CD4-positive, CD25-positive, alpha-beta regulatory T cell (primary cell): ENCODE data around the gene AGBL4. TPM values are rescaled to one million over a fixed set of nuclear protein-coding genes. Genes with fewer than 3 reads are reported as not detected.

Experiments
- ATAC-seq, 2 donors: fragments of 150-1000 bp; cut with Tn5 transposase; one replicate each; pipeline ENCODE4 v1.10.0; 2021; ENCODE audit warnings: low read depth in 2 of 2, moderate number of reproducible peaks in 2 of 2, moderate library complexity in 1 of 2
- DNase-seq, 3 donors: peaks; one replicate each; pipeline versions ENCODE4 v3.0.0 to v3.0.0-alpha.2; 2012 to 2022; ENCODE audit warnings: mixed read lengths in 1 of 3
- H3K27ac ChIP-seq: one replicate; pipeline ENCODE4 v1.7.0; 2013; ENCODE audit warnings: mild to moderate bottlenecking, low read length; ENCODE audit not compliant: insufficient read depth, poor library complexity, severe bottlenecking
- H3K27me3 ChIP-seq: one replicate; pipeline ENCODE4 v1.7.0; 2013; ENCODE audit warnings: low read length; ENCODE audit not compliant: control insufficient read depth, insufficient read depth
- H3K36me3 ChIP-seq: one replicate; pipeline ENCODE4 v1.7.0; 2013; ENCODE audit warnings: mild to moderate bottlenecking, low read length, moderate library complexity; ENCODE audit not compliant: control insufficient read depth, insufficient read depth
- H3K4me1 ChIP-seq: 2 replicates; pipeline ENCODE4 v1.7.0; 2013; ENCODE audit warnings: mild to moderate bottlenecking, low read length; ENCODE audit not compliant: insufficient read depth, control insufficient read depth, poor library complexity, severe bottlenecking
- H3K4me3 ChIP-seq: one replicate; pipeline ENCODE4 v1.7.0; 2013; ENCODE audit warnings: low read depth, mild to moderate bottlenecking, low read length, moderate library complexity
- H3K9me3 ChIP-seq, 2 experiments: 1 replicate in 1 of 2; 2 replicates in 1 of 2; pipeline ENCODE4 v1.7.0; 2013; ENCODE audit warnings: low read length in 2 of 2, mild to moderate bottlenecking in 1 of 2, moderate library complexity in 1 of 2; ENCODE audit not compliant: control insufficient read depth in 2 of 2
- H3K27ac Mint-ChIP-seq, 3 donors: one replicate each; pipeline ENCODE4 v1.8.0; 2020 to 2022; ENCODE audit warnings: mild to moderate bottlenecking in 3 of 3, mixed read lengths in 3 of 3, moderate library complexity in 2 of 3
- H3K27me3 Mint-ChIP-seq: one replicate; pipeline ENCODE4 v1.8.0; 2022; ENCODE audit warnings: mild to moderate bottlenecking, mixed read lengths
- H3K36me3 Mint-ChIP-seq: one replicate; pipeline ENCODE4 v1.8.0; 2020; ENCODE audit warnings: mixed read lengths
- H3K4me1 Mint-ChIP-seq, 4 donors: one replicate each; pipeline ENCODE4 v1.8.0; 2020 to 2022; ENCODE audit warnings: mixed read lengths in 4 of 4, mild to moderate bottlenecking in 1 of 4
- H3K4me3 Mint-ChIP-seq, 4 donors: one replicate each; pipeline ENCODE4 v1.8.0; 2020 to 2022; ENCODE audit warnings: mild to moderate bottlenecking in 4 of 4, mixed read lengths in 4 of 4, moderate library complexity in 3 of 4
- H3K9me3 Mint-ChIP-seq, 7 donors: one replicate each; pipeline ENCODE4 v1.8.0; 2020 to 2022; ENCODE audit warnings: mixed read lengths in 7 of 7, mild to moderate bottlenecking in 3 of 7, moderate library complexity in 2 of 7
- polyA plus RNA-seq, 4 donors: library from polyadenylated mRNA; unstranded; fragments of 300-500 nt; fragmentation: Illumina TruSeq; gene quantifications; one replicate each; pipeline ENCODE4 v1.2.3, GENCODE V29; 2021
- total RNA-seq: library from RNA; stranded (reverse); gene quantifications from one replicate; pipeline ENCODE4 v1.2.3, GENCODE V29; 2022

AGBL4 gene
- total and polyA plus RNA-seq, 5 donors from 2014 or later, result 0.47 TPM; not detected in 4

DNA sequence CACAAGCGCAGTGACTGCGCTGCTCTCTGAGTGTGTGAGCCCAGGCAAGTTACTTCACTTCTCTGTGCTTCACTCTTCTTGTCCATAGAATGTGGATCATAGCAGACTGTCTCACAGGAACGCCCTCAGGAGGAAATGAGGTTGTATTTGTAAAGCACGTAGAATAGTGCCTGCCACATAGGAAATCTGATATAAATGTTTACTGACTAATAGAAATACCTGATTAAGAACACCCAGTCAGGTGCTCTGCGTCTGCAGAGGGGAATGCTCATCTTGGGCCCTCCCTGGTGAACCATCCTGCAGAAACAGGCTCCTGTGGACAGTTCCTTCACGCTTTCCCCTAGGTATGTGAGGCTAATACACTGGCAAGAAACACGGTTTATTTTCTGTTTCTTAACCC is 1347.4 kb downstream of the AGBL4 start:
- Histone ChIP-seq H3K27ac (no peak overlapping the region), H3K27me3 (no peaks in the 10 kb centered on the region), H3K36me3 (no peaks in the 10 kb centered on the region), H3K4me1 (no peaks in the 10 kb centered on the region), H3K4me3 (no peak overlapping the region), H3K9me3 (no peaks in the 10 kb centered on the region)
- ATAC-seq, result no peak
- Mint-ChIP-seq H3K9me3 (peaks cover 0 to 2% (median 0%) of the 10 kb centered on the region in 7 donors), H3K27me3 (no peaks in the 10 kb centered on the region), H3K4me1 (no peaks in the 10 kb centered on the region), H3K36me3 (no peaks in the 10 kb centered on the region), H3K27ac (no peak overlapping the region), H3K4me3 (no peak overlapping the region)
- DNase-seq, result no peak

DNA sequence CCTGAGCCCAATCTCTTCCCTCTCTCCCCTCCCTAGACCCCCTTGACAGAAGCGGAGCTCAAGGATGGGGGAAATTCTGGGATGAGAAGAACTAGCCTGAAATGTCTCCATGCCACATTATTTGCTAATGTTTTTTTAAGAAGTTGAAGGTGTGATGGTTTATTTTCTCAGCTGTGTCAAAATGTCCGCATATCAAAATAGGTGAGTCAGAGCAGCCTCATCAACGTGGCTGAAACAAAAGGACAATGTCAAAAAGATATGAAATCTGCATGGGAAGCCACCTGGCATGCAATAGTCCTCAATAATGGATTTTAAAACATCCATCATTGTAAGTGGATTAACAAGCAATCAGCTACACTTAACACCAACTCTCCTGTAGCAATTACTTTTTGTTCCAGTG is 1348.5 kb downstream of the AGBL4 start:
- Mint-ChIP-seq H3K27me3 (no peaks in the 10 kb centered on the region), H3K27ac (no peak overlapping the region), H3K36me3 (no peaks in the 10 kb centered on the region), H3K4me1 (no peaks in the 10 kb centered on the region), H3K4me3 (no peak overlapping the region), H3K9me3 (peaks cover 0 to 2% (median 0%) of the 10 kb centered on the region in 7 donors)
- H3K27me3 ChIP-seq, result no peaks in the 10 kb centered on the region
- no peaks in the 10 kb centered on the region for H3K36me3 ChIP-seq
- H3K4me3 ChIP-seq, result no peak overlapping the region
- H3K4me1 ChIP-seq, result no peaks in the 10 kb centered on the region
- ATAC-seq, result no peak
- no peaks in the 10 kb centered on the region for H3K9me3 ChIP-seq
- no peak overlapping the region for H3K27ac ChIP-seq
- DNase-seq, result no peak

GRCh38 chr1:48674641-48675040 is 1349.1 kb downstream of the AGBL4 start:
- H3K4me1 Mint-ChIP-seq, result no peaks in the 10 kb centered on the region
- H3K27me3 Mint-ChIP-seq, result no peaks in the 10 kb centered on the region
- H3K36me3 Mint-ChIP-seq, result no peaks in the 10 kb centered on the region
- H3K27ac ChIP-seq, result no peak overlapping the region
- H3K4me3 ChIP-seq, result no peak overlapping the region
- peaks cover 0 to 2% (median 0%) of the 10 kb centered on the region in 7 donors for H3K9me3 Mint-ChIP-seq
- H3K4me3 Mint-ChIP-seq, result no peak overlapping the region
- H3K27ac Mint-ChIP-seq, result no peak overlapping the region
- DNase-seq (no peak), ATAC-seq (no peak)
- H3K27me3 ChIP-seq, result no peaks in the 10 kb centered on the region
- no peaks in the 10 kb centered on the region for H3K9me3 ChIP-seq
- no peaks in the 10 kb centered on the region for H3K4me1 ChIP-seq
- no peaks in the 10 kb centered on the region for H3K36me3 ChIP-seq

- Mint-ChIP-seq H3K27me3 (no peaks in the 10 kb centered on the region), H3K4me1 (no peaks in the 10 kb centered on the region), H3K36me3 (no peaks in the 10 kb centered on the region), H3K27ac (no peak overlapping the region), H3K9me3 (peaks cover 0 to 2% (median 0%) of the 10 kb centered on the region in 7 donors), H3K4me3 (no peak overlapping the region)
- ATAC-seq (no peak), DNase-seq (no peak)
- Histone ChIP-seq H3K4me1 (no peaks in the 10 kb centered on the region), H3K36me3 (no peaks in the 10 kb centered on the region), H3K9me3 (no peaks in the 10 kb centered on the region), H3K27ac (no peak overlapping the region), H3K4me3 (no peak overlapping the region), H3K27me3 (no peaks in the 10 kb centered on the region)
Measured at GRCh38 chr1:48673332-48674105, 1350.2 kb downstream of the AGBL4 start.

- Mint-ChIP-seq H3K36me3 (no peaks in the 10 kb centered on the region), H3K4me3 (no peak overlapping the region), H3K9me3 (no peaks in the 10 kb centered on the region), H3K27ac (no peak overlapping the region), H3K4me1 (no peaks in the 10 kb centered on the region), H3K27me3 (no peaks in the 10 kb centered on the region)
- DNase-seq (no peak), ATAC-seq (no peak)
- Histone ChIP-seq H3K36me3 (no peaks in the 10 kb centered on the region), H3K4me1 (no peaks in the 10 kb centered on the region), H3K4me3 (no peak overlapping the region), H3K27ac (no peak overlapping the region), H3K9me3 (no peaks in the 10 kb centered on the region), H3K27me3 (no peaks in the 10 kb centered on the region)
Measured at GRCh38 chr1:48671578-48671977, 1352.2 kb downstream of the AGBL4 start.

GRCh38 chr1:48670234-48671020 is 1353.3 kb downstream of the AGBL4 start:
- no peaks in the 10 kb centered on the region for H3K27me3 ChIP-seq
- Mint-ChIP-seq H3K36me3 (no peaks in the 10 kb centered on the region), H3K4me3 (no peak overlapping the region), H3K9me3 (no peaks in the 10 kb centered on the region), H3K27ac (no peak overlapping the region), H3K27me3 (no peaks in the 10 kb centered on the region), H3K4me1 (no peaks in the 10 kb centered on the region)
- no peaks in the 10 kb centered on the region for H3K36me3 ChIP-seq
- no peak for DNase-seq
- ATAC-seq, result no peak
- no peak overlapping the region for H3K27ac ChIP-seq
- H3K9me3 ChIP-seq, result no peaks in the 10 kb centered on the region
- no peaks in the 10 kb centered on the region for H3K4me1 ChIP-seq
- no peak overlapping the region for H3K4me3 ChIP-seq

- no peaks in the 10 kb centered on the region for H3K4me1 Mint-ChIP-seq
Measured at GRCh38 chr1:48668339-48668738, 1355.4 kb downstream of the AGBL4 start.

More at GRCh38 chr1:48668339-48668738, 1355.4 kb downstream of the AGBL4 start:
- peaks cover 4% of the 10 kb centered on the region for H3K27me3 Mint-ChIP-seq
- H3K36me3 Mint-ChIP-seq, result no peaks in the 10 kb centered on the region
- Histone ChIP-seq H3K4me3 (no peak overlapping the region), H3K9me3 (no peaks in the 10 kb centered on the region), H3K27me3 (no peaks in the 10 kb centered on the region), H3K4me1 (no peaks in the 10 kb centered on the region), H3K36me3 (no peaks in the 10 kb centered on the region), H3K27ac (no peak overlapping the region)
- no peak overlapping the region for H3K27ac Mint-ChIP-seq
- ATAC-seq (no peak), DNase-seq (no peak)
- H3K4me3 Mint-ChIP-seq, result no peak overlapping the region
- peaks cover 0 to 2% (median 0%) of the 10 kb centered on the region in 7 donors for H3K9me3 Mint-ChIP-seq
